ENCODE measurements around the gene DVL3.

DVL3 gene

GRCh38 chr3:184135149-184135910 is 19.8 kb upstream of the DVL3 start, which contains the start of gene EIF2B5:
EIF2B5 (plus strand) TSS chr3:184135358; CDS start chr3:184135386, 28 bp downstream.
- Histone ChIP-seq H2AFZ (ENCODE audit: low read depth, low read length) (peak within 1 kb of the TSS; percentile 96), H3K27me3 (ENCODE audit: insufficient read depth, low read length, poor library complexity) (no peaks in the 10 kb centered on the region), H3K4me1 (ENCODE audit: insufficient read depth, low read length) (peaks cover 38% of the 10 kb centered on the region), H3K27ac (ENCODE audit: low read length) (peak within 1 kb of the TSS; percentile 93), H3K4me3 (ENCODE audit: low read depth in 1 of 2, low read length in 2 of 2) (peak within 1 kb of the TSS; percentile 98 to 99), H3K4me2 (ENCODE audit: insufficient read depth, low read length) (peak within 1 kb of the TSS; percentile 93), H3K9ac (ENCODE audit: low read depth, low read length) (peak within 1 kb of the TSS; percentile 94), H3K9me3 (ENCODE audit: insufficient read depth, low read length, severe bottlenecking) (no peaks in the 10 kb centered on the region), H3K79me2 (ENCODE audit: insufficient read depth, low read length) (peaks cover 58% of the 10 kb centered on the region), H4K20me1 (ENCODE audit: insufficient read depth, low read length) (peaks cover 16% of the 10 kb centered on the region; the same call in 1 of the 2 replicates), H3K36me3 (ENCODE audit: insufficient read depth, low read length) (peaks cover 28% of the 10 kb centered on the region)
- no peak for TF ChIP-seq EZH2 (IDR thresholded peaks at IDR 0.05; ENCODE audit: borderline replicate concordance, low read depth, low read length, severe bottlenecking)
- peak; percentile 46 for TF ChIP-seq CTCF (IDR thresholded peaks at IDR 0.05; ENCODE audit: borderline replicate concordance, extremely low read depth, low read length, poor library complexity, severe bottlenecking)
- ATAC-seq (ENCODE audit: insufficient read depth, low read depth) (peak; percentile 88), DNase-seq (peak; percentile 93)

GRCh38 chr3:184135911-184136260 is 19.3 kb upstream of the DVL3 start:
- no peak for ATAC-seq (ENCODE audit: insufficient read depth, low read depth)
- H3K79me2 ChIP-seq (ENCODE audit: insufficient read depth, low read length): peaks cover 60% of the 10 kb centered on the region
- TF ChIP-seq CTCF (IDR thresholded peaks at IDR 0.05; ENCODE audit: borderline replicate concordance, extremely low read depth, low read length, poor library complexity, severe bottlenecking) (no peak), EZH2 (IDR thresholded peaks at IDR 0.05; ENCODE audit: borderline replicate concordance, low read depth, low read length, severe bottlenecking) (no peak)

GRCh38 chr3:184140436-184140835 is 14.7 kb upstream of the DVL3 start:
- peaks cover 42% of the 10 kb centered on the region for H3K79me2 ChIP-seq (ENCODE audit: insufficient read depth, low read length)
- no peak overlapping the region for H3K4me2 ChIP-seq (ENCODE audit: insufficient read depth, low read length)
- H2AFZ ChIP-seq (ENCODE audit: low read depth, low read length): no peak overlapping the region
- no peak overlapping the region for H3K9ac ChIP-seq (ENCODE audit: low read depth, low read length)
- no peaks in the 10 kb centered on the region for H3K9me3 ChIP-seq (ENCODE audit: insufficient read depth, low read length, severe bottlenecking)
- ATAC-seq (ENCODE audit: insufficient read depth, low read depth) (no peak), DNase-seq (no peak)
- no peak overlapping the region for H3K27ac ChIP-seq (ENCODE audit: low read length)
- H3K4me1 ChIP-seq (ENCODE audit: insufficient read depth, low read length): peaks cover 23% of the 10 kb centered on the region
- H3K4me3 ChIP-seq (ENCODE audit: low read depth in 1 of 2, low read length in 2 of 2): no peak overlapping the region
- H4K20me1 ChIP-seq (ENCODE audit: insufficient read depth, low read length): peaks cover 28% of the 10 kb centered on the region
- no peak for TF ChIP-seq CTCF (IDR thresholded peaks at IDR 0.05; ENCODE audit: borderline replicate concordance, extremely low read depth, low read length, poor library complexity, severe bottlenecking)
- TF ChIP-seq EZH2 (IDR thresholded peaks at IDR 0.05; ENCODE audit: borderline replicate concordance, low read depth, low read length, severe bottlenecking): no peak
- H3K36me3 ChIP-seq (ENCODE audit: insufficient read depth, low read length): peaks cover 78% of the 10 kb centered on the region
- no peaks in the 10 kb centered on the region for H3K27me3 ChIP-seq (ENCODE audit: insufficient read depth, low read length, poor library complexity)

More at GRCh38 chr3:184135911-184136260, 19.3 kb upstream of the DVL3 start:
- Histone ChIP-seq H3K9ac (ENCODE audit: low read depth, low read length) (peak overlapping the region; percentile 94), H3K4me1 (ENCODE audit: insufficient read depth, low read length) (peaks cover 38% of the 10 kb centered on the region), H3K27ac (ENCODE audit: low read length) (peak overlapping the region; percentile 93), H3K27me3 (ENCODE audit: insufficient read depth, low read length, poor library complexity) (no peaks in the 10 kb centered on the region), H2AFZ (ENCODE audit: low read depth, low read length) (peak overlapping the region; percentile 96), H3K36me3 (ENCODE audit: insufficient read depth, low read length) (peaks cover 33% of the 10 kb centered on the region), H4K20me1 (ENCODE audit: insufficient read depth, low read length) (peaks cover 21% of the 10 kb centered on the region; the same call in 1 of the 2 replicates), H3K4me3 (ENCODE audit: low read depth in 1 of 2, low read length in 2 of 2) (peak overlapping the region; percentile 98 to 99), H3K4me2 (ENCODE audit: insufficient read depth, low read length) (peak overlapping the region; percentile 93), H3K9me3 (ENCODE audit: insufficient read depth, low read length, severe bottlenecking) (no peaks in the 10 kb centered on the region)
- no peak for DNase-seq
